SK-N-SH (cell line): Measurements from ENCODE around the gene MRPL2.

Experiments used
- EZH2phosphoT487 ChIP-seq: fragments of 200-600 bp; sonication (generic); IDR thresholded peaks from 2 replicates; pipeline ENCODE4 v1.6.1; 2017; ENCODE audit warnings: low read depth, mixed run types, mild to moderate bottlenecking, antibody characterized with exemption, moderate library complexity, borderline replicate concordance
- NFIC ChIP-seq: IDR thresholded peaks from 2 replicates; pipeline ENCODE4 v1.4.0; 2012; ENCODE audit warnings: borderline replicate concordance
- POLR2AphosphoS5 ChIP-seq: IDR thresholded peaks from 2 replicates; pipeline ENCODE4 v1.6.1; 2012; ENCODE audit warnings: low read depth, low read length
- TAF1 ChIP-seq: IDR thresholded peaks from 2 replicates; pipeline ENCODE4 v1.6.1; 2012; ENCODE audit warnings: low read depth, mild to moderate bottlenecking, low read length, moderate library complexity, borderline replicate concordance
- TF ChIP-seq, protein P1 (sequence below): IDR thresholded peaks from 2 replicates; pipeline ENCODE4 v1.6.1; 2012; ENCODE audit warnings: mild to moderate bottlenecking, low read depth, low read length, moderate library complexity
- TF ChIP-seq, protein P2 (sequence below): fragments of 200-600 bp; sonication (generic); IDR thresholded peaks from 2 replicates; pipeline ENCODE4 v1.6.1; 2017; ENCODE audit warnings: antibody characterized with exemption, mild to moderate bottlenecking, moderate library complexity

DNA sequence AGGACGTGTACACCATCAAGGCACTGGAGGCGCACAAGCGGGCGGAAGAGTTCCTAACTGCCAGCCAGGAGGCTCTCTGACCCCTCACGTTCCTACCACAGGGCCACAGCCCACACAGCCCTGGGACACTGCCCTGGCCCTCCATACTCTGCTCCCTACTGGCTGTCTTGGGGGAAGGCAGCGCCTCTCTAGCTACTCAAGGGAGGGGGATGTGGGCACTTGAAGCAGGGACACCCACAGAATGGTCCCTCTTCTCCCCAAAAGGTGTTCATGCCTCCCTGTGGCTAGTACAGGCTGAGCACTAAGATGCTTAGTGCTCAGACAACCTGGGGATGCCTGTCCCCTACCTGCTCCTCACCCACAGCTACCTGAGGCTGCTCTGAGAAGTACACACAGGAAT is 48.0 kb downstream of the MRPL2 start:
- TF ChIP-seq TAF1 (no peak), POLR2AphosphoS5 (no peak), EZH2phosphoT487 (no peak), NFIC (no peak)
- TF ChIP-seq, protein P1, sequence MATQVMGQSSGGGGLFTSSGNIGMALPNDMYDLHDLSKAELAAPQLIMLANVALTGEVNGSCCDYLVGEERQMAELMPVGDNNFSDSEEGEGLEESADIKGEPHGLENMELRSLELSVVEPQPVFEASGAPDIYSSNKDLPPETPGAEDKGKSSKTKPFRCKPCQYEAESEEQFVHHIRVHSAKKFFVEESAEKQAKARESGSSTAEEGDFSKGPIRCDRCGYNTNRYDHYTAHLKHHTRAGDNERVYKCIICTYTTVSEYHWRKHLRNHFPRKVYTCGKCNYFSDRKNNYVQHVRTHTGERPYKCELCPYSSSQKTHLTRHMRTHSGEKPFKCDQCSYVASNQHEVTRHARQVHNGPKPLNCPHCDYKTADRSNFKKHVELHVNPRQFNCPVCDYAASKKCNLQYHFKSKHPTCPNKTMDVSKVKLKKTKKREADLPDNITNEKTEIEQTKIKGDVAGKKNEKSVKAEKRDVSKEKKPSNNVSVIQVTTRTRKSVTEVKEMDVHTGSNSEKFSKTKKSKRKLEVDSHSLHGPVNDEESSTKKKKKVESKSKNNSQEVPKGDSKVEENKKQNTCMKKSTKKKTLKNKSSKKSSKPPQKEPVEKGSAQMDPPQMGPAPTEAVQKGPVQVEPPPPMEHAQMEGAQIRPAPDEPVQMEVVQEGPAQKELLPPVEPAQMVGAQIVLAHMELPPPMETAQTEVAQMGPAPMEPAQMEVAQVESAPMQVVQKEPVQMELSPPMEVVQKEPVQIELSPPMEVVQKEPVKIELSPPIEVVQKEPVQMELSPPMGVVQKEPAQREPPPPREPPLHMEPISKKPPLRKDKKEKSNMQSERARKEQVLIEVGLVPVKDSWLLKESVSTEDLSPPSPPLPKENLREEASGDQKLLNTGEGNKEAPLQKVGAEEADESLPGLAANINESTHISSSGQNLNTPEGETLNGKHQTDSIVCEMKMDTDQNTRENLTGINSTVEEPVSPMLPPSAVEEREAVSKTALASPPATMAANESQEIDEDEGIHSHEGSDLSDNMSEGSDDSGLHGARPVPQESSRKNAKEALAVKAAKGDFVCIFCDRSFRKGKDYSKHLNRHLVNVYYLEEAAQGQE = no peak
- TF ChIP-seq, protein P2, sequence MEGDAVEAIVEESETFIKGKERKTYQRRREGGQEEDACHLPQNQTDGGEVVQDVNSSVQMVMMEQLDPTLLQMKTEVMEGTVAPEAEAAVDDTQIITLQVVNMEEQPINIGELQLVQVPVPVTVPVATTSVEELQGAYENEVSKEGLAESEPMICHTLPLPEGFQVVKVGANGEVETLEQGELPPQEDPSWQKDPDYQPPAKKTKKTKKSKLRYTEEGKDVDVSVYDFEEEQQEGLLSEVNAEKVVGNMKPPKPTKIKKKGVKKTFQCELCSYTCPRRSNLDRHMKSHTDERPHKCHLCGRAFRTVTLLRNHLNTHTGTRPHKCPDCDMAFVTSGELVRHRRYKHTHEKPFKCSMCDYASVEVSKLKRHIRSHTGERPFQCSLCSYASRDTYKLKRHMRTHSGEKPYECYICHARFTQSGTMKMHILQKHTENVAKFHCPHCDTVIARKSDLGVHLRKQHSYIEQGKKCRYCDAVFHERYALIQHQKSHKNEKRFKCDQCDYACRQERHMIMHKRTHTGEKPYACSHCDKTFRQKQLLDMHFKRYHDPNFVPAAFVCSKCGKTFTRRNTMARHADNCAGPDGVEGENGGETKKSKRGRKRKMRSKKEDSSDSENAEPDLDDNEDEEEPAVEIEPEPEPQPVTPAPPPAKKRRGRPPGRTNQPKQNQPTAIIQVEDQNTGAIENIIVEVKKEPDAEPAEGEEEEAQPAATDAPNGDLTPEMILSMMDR = no peak
